SIG-M5 treated with dmso at 0.1 percent for 504 hours (cell line): Measurements from ENCODE around the gene NEK6.

Experiments
- DNase-seq: peaks from one replicate; lab custom pipeline; 2025; ENCODE audit not compliant: unreplicated experiment; lab: John Stamatoyannopoulos, UW

Gene NEK6

GRCh38 chr9:124312290-124313265, 54.8 kb downstream of the NEK6 start:
- DNase-seq = no peak

DNA sequence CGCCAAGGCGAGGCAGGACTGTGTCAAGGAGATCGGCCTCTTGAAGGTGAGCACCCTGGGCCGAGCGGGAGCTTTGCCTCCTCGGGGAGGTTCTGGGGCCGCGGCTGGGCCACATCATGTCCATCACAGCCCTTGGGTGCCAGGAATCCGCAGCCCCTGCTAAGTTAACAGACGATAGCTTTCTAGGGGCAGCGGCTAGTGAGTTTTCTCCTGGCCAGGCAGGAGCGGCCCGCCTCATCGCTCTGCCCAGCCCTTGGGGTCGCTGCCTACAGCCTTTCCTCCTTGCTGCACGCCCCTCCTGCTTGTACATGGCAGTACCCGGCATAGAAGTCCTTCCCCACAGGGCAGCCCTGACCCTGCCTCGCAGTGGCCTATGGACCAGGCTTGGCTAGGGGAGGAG, 56.2 kb downstream of the NEK6 start:
- no peak for DNase-seq

DNA sequence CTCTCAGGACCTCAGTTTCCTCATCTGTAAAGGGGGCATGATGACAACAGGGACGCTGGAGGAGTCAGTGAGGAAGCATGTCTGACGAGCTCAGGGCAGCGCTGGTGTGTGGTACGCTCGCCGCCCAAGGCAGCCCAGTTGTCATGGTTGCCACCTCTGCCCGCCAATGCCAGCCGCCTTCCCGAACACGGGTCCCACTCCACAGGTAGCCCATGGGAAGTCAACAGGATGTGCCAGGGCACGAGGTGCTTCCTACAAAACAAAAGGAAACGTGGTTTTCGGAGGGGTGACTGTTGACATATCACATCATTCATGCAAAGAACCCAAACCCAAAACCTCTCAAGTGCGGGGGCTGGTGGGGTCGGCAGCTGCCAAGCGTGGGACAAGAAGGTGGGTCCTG, 58.1 kb downstream of the NEK6 start:
- no peak for DNase-seq

DNA sequence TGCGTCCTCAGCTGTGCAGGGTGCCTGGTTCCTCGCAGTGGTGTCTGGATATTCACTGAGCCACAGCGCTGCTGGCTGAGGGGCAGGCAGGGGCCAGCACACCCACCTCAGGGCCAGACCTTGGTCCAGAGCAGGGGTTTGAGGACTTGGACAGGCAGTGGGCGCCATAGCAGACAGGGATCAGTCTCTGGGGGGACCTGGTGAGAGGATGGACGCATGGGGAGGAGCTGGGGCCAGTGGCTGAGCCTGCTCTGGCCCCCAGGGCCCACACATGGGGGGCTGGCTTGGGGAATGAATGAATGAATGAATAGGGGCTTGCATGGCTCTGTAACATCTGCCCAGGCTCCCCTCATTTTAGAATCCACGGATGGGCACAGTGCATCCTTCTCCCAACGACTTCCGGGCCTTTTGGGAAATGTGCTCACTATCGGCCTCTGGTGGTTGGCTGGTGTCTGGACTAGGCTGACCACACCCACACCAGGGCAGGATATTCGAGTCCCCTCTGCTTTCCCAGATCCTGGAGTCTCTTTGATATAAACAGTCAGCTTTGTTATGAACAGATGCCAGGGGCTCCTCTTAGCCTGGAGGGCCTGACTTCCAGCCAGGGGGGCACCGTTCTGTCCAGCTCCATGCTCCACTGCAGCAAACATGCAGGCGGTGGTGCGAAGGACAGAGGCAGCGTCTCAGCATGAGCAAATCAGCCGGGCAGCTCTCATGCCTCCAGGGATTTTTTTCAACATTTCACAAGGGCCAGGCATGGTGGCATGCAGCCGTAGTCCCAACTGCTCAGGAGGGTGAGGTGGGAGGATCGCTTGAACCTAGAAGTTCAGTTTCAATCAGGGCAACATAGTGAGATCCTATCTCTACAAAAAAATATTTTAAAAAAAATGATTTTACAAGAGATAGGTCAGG, 62.6 kb downstream of the NEK6 start:
- DNase-seq = peak; percentile 40

DNA sequence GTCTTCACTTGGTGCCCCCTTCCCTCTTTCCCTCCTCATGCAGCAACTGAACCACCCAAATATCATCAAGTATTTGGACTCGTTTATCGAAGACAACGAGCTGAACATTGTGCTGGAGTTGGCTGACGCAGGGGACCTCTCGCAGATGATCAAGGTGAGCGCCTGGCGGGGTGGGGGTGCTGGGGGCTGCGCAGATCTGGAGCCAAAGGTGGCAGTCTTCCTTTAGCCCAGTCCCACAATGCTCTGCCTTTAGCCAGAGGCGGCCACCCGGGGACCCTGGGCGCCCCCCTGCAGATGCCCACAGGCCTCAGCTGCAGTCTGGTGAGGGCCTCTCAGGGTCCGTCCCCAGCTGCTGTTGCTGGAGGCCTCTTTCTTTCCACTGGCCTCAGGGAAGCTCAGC, 63.7 kb downstream of the NEK6 start:
- DNase-seq = no peak

DNA sequence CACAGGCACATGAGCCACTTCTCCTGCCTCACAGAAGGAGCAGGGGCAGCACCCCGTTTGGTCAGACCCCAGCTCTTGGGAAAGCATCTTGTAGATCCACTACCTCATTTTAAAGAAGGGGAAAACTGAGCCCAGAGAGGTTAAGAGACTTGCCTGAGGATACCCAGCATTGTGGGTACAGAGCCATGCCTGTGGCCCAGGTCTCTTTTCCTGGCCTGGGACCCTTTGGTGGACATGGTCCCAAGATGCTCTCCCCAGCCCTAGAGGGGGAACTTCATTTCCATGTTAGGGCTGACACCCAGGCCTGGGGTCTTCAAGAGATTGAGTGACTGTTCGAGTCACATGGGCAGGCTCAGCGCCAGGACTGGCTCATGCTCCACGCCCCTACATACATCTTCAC, 64.2 kb downstream of the NEK6 start:
- no peak for DNase-seq

- peak; percentile 90 for DNase-seq
Observed at GRCh38 chr9:124322618-124323432, 65.1 kb downstream of the NEK6 start.

- DNase-seq = no peak
Observed at GRCh38 chr9:124323904-124324303, 66.2 kb downstream of the NEK6 start.

DNA sequence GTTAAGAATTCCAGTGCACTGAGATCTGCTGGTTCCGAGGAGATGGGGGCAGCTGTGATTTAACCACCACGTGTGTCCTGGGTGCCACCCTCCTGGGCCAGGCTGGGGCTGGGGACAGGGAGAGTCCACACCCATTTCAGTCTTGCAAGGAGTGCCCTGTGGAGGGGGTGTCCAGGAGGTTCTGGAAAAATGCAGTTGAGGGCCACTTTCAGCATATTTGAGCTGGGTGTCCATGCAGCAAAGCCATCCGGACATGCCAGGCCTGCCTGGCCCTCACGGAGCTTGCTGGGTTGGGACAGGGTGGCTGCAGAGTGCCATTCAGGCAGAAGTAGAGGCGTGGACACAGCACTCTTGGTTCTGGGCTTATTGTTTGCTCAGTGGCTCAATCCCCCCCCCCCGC, 68.1 kb downstream of the NEK6 start:
- no peak for DNase-seq

- no peak for DNase-seq
Observed at GRCh38 chr9:124326378-124326777, 68.6 kb downstream of the NEK6 start.

- no peak for DNase-seq
Observed at GRCh38 chr9:124327491-124327890, 69.7 kb downstream of the NEK6 start.

- no peak for DNase-seq
Observed at GRCh38 chr9:124328285-124328684, 70.5 kb downstream of the NEK6 start.

GRCh38 chr9:124329206-124329792, 71.5 kb downstream of the NEK6 start:
- DNase-seq = no peak

DNA sequence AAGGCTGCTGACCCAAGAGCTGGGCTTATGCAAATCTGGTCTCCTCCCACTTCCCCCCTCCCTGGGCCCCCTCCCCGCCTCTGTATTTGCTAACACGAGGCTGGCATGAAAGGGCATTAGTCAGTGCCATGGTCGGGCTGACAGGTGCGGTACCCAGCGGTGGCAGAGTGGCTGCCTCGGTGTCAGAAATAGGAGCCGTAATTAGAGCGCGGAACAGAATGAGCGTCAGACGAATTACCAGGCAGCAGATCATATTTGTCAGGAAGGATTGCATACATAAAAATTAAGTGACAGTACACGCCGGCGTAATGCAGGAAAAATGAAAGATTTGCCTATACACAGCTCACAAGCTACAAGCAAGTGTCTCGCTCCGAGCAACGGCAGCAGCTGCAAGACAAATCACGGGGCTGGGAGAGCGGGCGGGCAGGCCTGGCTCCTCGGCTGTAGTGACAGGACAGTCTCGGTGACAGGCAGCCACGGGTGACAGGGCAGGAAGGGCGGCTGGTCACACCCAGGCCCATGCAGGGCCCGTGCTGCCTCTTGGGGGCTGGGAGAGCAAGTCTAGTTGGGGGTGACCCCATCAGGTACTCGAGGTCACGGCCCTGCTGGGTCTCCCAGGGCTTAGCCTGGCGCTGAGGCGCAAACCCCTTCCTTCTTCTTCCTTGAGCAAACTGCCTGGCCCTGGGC, 72.4 kb downstream of the NEK6 start:
- DNase-seq = no peak

DNA sequence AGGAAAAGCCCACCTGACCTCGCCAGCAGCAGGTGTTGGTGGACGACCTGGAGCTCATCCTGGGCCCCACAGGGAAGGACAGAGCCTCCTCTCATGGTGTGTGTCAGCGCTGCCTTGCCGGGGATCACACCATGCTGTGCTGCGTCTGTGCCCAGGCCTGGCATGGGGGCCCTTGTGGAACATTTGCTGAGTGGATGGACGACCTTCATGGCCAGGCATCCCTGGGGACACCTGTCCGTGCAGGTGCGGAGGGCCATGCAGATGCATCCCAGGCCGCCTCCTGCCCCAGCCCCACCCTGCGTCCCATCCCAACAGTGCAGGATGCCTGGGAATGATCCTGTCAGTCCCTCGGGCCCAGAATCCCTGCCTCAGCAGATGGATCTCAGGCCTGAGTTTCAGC, 73.8 kb downstream of the NEK6 start:
- no peak for DNase-seq

GRCh38 chr9:124332361-124333202, 74.8 kb downstream of the NEK6 start:
- DNase-seq = no peak

GRCh38 chr9:124333203-124333579, 75.4 kb downstream of the NEK6 start:
- no peak for DNase-seq

DNA sequence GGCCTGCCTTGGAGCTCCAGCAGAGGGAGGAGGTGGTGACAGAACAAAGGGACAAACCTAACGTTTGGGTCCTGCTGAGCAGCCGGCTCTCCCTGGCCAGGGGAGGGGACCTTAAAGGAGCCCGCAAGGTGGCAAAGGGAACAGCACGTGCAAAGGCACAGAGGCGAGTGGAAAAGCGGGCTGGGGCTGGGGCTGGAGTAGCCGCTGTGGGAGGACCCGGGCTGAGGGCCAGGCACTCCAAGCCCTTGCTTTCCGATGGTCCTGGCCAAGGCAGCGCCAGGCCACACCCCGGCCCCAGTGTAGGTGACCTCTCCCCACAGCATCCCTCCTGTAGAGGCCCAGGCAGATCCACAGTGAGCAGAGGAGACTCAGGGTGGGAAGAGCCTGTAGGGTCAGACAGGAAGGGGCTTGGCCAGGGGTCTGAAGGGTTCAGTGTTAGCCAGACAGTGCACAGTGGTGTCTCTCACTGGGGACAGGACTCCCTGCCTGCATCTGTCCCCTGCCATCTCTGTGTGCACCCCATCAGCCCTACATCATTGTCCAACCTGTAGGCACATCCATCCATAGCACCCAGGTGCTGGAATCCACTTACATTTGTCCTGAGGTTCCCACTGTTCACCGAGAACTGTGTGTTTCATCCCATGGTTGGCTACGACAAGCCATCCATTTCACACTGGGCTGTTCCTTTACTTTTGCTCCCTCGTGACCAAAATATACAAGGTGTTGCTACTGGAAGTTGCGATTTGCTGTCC, 77.0 kb downstream of the NEK6 start:
- DNase-seq = no peak
